CD14-positive monocyte (primary cell): ENCODE measurements around the gene SH2D2A. TPM values are rescaled to one million over a fixed set of nuclear protein-coding genes. Genes with fewer than 3 reads are reported as not detected.

Experiments
- DNase-seq, 3 donors: peaks; one replicate each; pipeline ENCODE4 v3.0.0-alpha.2; 2011 to 2022
- H2AFZ ChIP-seq: 2 replicates; pipeline ENCODE4 v1.6.0; 2012; ENCODE audit warnings: mild to moderate bottlenecking, low read depth, low read length, inconsistent platforms; ENCODE audit not compliant: insufficient read depth, poor library complexity, severe bottlenecking
- H3K27ac ChIP-seq, 2 donors: 1 replicate in 1 of 2; 2 replicates in 1 of 2; pipeline ENCODE4 v1.5.1; 2012 to 2013; ENCODE audit warnings: low read length in 2 of 2, control low read depth in 1 of 2, inconsistent platforms in 1 of 2, low read depth in 1 of 2, mild to moderate bottlenecking in 1 of 2
- H3K27me3 ChIP-seq, 2 donors: one replicate each; pipeline versions ENCODE4 v1.6.0 to v1.6.1; 2011 to 2013; ENCODE audit warnings: low read length in 2 of 2; ENCODE audit not compliant: control insufficient read depth in 2 of 2, insufficient read depth in 2 of 2
- H3K36me3 ChIP-seq, 2 donors: replicated peaks in 1 of 2; 1 replicate in 1 of 2; 2 replicates in 1 of 2; pipeline versions ENCODE4 v1.5.1 to v1.6.1; 2012 to 2013; ENCODE audit warnings: low read length in 2 of 2, control low read depth in 1 of 2, inconsistent platforms in 1 of 2, mild to moderate bottlenecking in 1 of 2; ENCODE audit not compliant: insufficient read depth in 2 of 2, control insufficient read depth in 1 of 2
- H3K4me1 ChIP-seq, 2 donors: 1 replicate in 1 of 2; 2 replicates in 1 of 2; pipeline versions ENCODE4 v1.5.1 to v1.6.1; 2012 to 2013; ENCODE audit warnings: low read length in 2 of 2, control low read depth in 1 of 2, inconsistent platforms in 1 of 2, mild to moderate bottlenecking in 1 of 2, moderate library complexity in 1 of 2; ENCODE audit not compliant: insufficient read depth in 2 of 2, control insufficient read depth in 1 of 2
- H3K4me2 ChIP-seq: replicated peaks from 2 replicates; pipeline ENCODE3; 2012; ENCODE audit warnings: low read length, moderate library complexity, mild to moderate bottlenecking; ENCODE audit not compliant: poor library complexity, severe bottlenecking; ENCODE audit errors: extremely low read depth
- H3K4me3 ChIP-seq, 3 experiments: fragments of 200-600 bp in 1 of 3; sonication (generic) in 1 of 3; replicated peaks in 1 of 3; 1 replicate in 2 of 3; 2 replicates in 1 of 3; pipeline ENCODE4 v1.5.1; 2011 to 2013; ENCODE audit warnings: low read length in 3 of 3, mild to moderate bottlenecking in 3 of 3, control low read depth in 2 of 3, low read depth in 2 of 3, inconsistent platforms in 1 of 3, moderate library complexity in 1 of 3
- H3K79me2 ChIP-seq: 2 replicates; pipeline ENCODE4 v1.6.0; 2012; ENCODE audit warnings: mild to moderate bottlenecking, control low read depth, inconsistent platforms, low read length, moderate library complexity; ENCODE audit not compliant: insufficient read depth
- H3K9ac ChIP-seq: 2 replicates; pipeline ENCODE4 v1.6.0; 2017; ENCODE audit warnings: low read length, mild to moderate bottlenecking; ENCODE audit not compliant: insufficient read depth, poor library complexity, severe bottlenecking
- H3K9me3 ChIP-seq, 2 donors: replicated peaks in 1 of 2; 1 replicate in 1 of 2; 2 replicates in 1 of 2; pipeline versions ENCODE4 v1.5.1 to v1.6.1; 2012 to 2013; ENCODE audit warnings: low read length in 2 of 2, control low read depth in 1 of 2; ENCODE audit not compliant: control insufficient read depth in 1 of 2, insufficient read depth in 1 of 2
- H4K20me1 ChIP-seq: 2 replicates; pipeline ENCODE4 v1.6.0; 2012; ENCODE audit warnings: mild to moderate bottlenecking, low read length, control low read depth, moderate library complexity; ENCODE audit not compliant: insufficient read depth
- H3K27ac Mint-ChIP-seq, 7 donors: one replicate each; pipeline ENCODE4 v1.8.0; 2020; ENCODE audit warnings: mild to moderate bottlenecking in 7 of 7, mixed read lengths in 7 of 7, moderate library complexity in 6 of 7, inconsistent platforms in 2 of 7
- H3K27me3 Mint-ChIP-seq, 3 donors: one replicate each; pipeline ENCODE4 v1.8.0; 2021 to 2022; ENCODE audit warnings: low read depth in 3 of 3, mild to moderate bottlenecking in 3 of 3, mixed read lengths in 3 of 3, moderate library complexity in 3 of 3, inconsistent platforms in 1 of 3
- H3K36me3 Mint-ChIP-seq, 2 donors: one replicate each; pipeline ENCODE4 v1.8.0; 2020; ENCODE audit warnings: mixed read lengths in 2 of 2, inconsistent platforms in 1 of 2, mild to moderate bottlenecking in 1 of 2
- H3K4me1 Mint-ChIP-seq: one replicate; pipeline ENCODE4 v1.8.0; 2020; ENCODE audit warnings: mild to moderate bottlenecking, mixed read lengths
- H3K4me3 Mint-ChIP-seq, 2 donors: one replicate each; pipeline ENCODE4 v1.8.0; 2020; ENCODE audit warnings: mild to moderate bottlenecking in 2 of 2, mixed read lengths in 2 of 2, moderate library complexity in 1 of 2
- H3K9me3 Mint-ChIP-seq, 7 donors: one replicate each; pipeline ENCODE4 v1.8.0; 2020 to 2022; ENCODE audit warnings: mixed read lengths in 7 of 7, mild to moderate bottlenecking in 6 of 7, moderate library complexity in 6 of 7, inconsistent platforms in 2 of 7
- WGBS: methylation state at CpG from one replicate; pipeline ENCODE4 v1.1.5; 2013; ENCODE audit warnings: missing lambda C conversion rate; ENCODE audit not compliant: insufficient coverage; 5-methylcytosine and 5-hydroxymethylcytosine counted together
- intact Hi-C, 2 donors: fragments of 100-400 bp; cut with micrococcal nuclease; formaldehyde crosslinking; loops; one replicate each; pipeline versions ENCODE4 v1.15.0 to v1.15.1; 2023
- polyA plus RNA-seq, 3 donors: library from polyadenylated mRNA; depleted of rRNA in 1 of 3; unstranded in 2 of 3; stranded (reverse) in 1 of 3; fragments of 300-500 nt in 2 of 3; fragments of >200 nt in 1 of 3; fragmentation: Illumina TruSeq in 2 of 3; gene quantifications; 1 replicate in 2 of 3; 2 replicates in 1 of 3; pipeline ENCODE4 v1.2.3, GENCODE V29; 2012 to 2021
- TF ChIP-seq, protein P1 (sequence below): fragments of 200-600 bp; IDR thresholded peaks from one replicate; pipeline ENCODE4 v1.8.0; 2022; ENCODE audit warnings: antibody characterized with exemption, mild to moderate bottlenecking

The SH2D2A gene
- polyA plus RNA-seq, 3 donors = 0.17 to 0.20 TPM; not detected in 1

DNA sequence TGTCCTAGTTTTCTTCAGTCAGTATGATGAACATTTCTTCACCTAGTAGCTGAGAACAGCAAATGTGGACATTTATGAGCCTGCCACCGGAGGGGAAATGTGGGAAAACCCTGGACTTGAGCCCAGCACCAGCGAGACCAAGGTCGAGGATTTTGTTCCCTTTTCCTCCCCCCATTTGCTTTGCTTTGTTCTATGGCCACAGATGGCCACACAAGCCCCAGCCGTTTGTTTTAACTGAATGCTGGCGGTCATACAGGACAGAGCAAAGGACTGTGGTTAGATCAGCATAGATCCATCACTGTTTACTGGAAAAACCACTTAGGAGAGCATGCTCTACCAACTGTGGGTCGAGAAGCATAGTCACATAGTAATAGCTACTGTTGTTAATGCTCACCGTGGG is 20.9 kb downstream of the SH2D2A start:
- Mint-ChIP-seq H3K9me3 (no peaks in the 10 kb centered on the region), H3K4me3 (no peak overlapping the region), H3K27ac (no peak overlapping the region), H3K4me1 (peaks cover 7% of the 10 kb centered on the region), H3K36me3 (peaks cover 90 to 95% of the 10 kb centered on the region in 2 donors), H3K27me3 (no peaks in the 10 kb centered on the region)
- H3K27me3 ChIP-seq = no peaks in the 10 kb centered on the region
- no peak overlapping the region for H3K4me3 ChIP-seq
- H3K9me3 ChIP-seq = no peaks in the 10 kb centered on the region
- no peak overlapping the region for H3K27ac ChIP-seq
- no peak overlapping the region for H2AFZ ChIP-seq
- 78% methylated on average over 4 of the region's 7 CpGs for WGBS
- H3K36me3 ChIP-seq = peaks cover 88 to 100% of the 10 kb centered on the region in 2 donors
- TF ChIP-seq, protein P1, sequence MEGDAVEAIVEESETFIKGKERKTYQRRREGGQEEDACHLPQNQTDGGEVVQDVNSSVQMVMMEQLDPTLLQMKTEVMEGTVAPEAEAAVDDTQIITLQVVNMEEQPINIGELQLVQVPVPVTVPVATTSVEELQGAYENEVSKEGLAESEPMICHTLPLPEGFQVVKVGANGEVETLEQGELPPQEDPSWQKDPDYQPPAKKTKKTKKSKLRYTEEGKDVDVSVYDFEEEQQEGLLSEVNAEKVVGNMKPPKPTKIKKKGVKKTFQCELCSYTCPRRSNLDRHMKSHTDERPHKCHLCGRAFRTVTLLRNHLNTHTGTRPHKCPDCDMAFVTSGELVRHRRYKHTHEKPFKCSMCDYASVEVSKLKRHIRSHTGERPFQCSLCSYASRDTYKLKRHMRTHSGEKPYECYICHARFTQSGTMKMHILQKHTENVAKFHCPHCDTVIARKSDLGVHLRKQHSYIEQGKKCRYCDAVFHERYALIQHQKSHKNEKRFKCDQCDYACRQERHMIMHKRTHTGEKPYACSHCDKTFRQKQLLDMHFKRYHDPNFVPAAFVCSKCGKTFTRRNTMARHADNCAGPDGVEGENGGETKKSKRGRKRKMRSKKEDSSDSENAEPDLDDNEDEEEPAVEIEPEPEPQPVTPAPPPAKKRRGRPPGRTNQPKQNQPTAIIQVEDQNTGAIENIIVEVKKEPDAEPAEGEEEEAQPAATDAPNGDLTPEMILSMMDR = no peak
- DNase-seq = no peak
- no peak overlapping the region for H3K9ac ChIP-seq
- H3K79me2 ChIP-seq = no peaks in the 10 kb centered on the region
- peaks cover 10% of the 10 kb centered on the region for H4K20me1 ChIP-seq
- H3K4me2 ChIP-seq = no peak overlapping the region
- peaks cover 3 to 4% of the 10 kb centered on the region in 2 donors for H3K4me1 ChIP-seq
- intact Hi-C loops = loop anchor here in 1 of 2 donors (10.0 kb wide), 1 partner anchor 59 kb away; the partner anchor contains the start of gene INSRR

DNA sequence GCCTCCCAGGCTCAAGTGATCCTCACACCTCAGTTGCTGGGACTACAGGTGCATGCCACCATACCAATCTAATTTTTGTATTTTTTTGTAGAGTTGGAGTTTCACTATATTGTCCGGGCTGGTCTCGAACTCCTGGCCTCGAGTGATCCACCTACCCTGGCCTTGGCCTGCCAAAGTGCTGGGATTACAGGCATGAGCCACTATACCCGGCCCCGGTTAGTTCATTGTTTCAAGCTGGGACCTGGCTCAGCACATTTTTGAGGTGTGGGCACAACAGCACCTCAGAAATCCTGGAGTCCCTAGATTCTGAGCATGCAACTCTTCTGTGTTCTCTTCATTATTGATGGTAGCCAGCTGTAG is 21.3 kb downstream of the SH2D2A start:
- peaks cover 3 to 4% of the 10 kb centered on the region in 2 donors for H3K4me1 ChIP-seq
- no peak overlapping the region for H3K27ac ChIP-seq
- no peaks in the 10 kb centered on the region for H3K27me3 ChIP-seq
- H3K9ac ChIP-seq = no peak overlapping the region
- intact Hi-C loops = loop anchor here in 1 of 2 donors (10.0 kb wide), 1 partner anchor 59 kb away; the partner anchor contains the start of gene INSRR
- Mint-ChIP-seq H3K36me3 (peaks cover 87 to 92% of the 10 kb centered on the region in 2 donors), H3K4me1 (peaks cover 7% of the 10 kb centered on the region), H3K4me3 (no peak overlapping the region), H3K27ac (no peak overlapping the region), H3K27me3 (no peaks in the 10 kb centered on the region), H3K9me3 (no peaks in the 10 kb centered on the region)
- H2AFZ ChIP-seq = no peak overlapping the region
- WGBS = 100% methylated on average over 4 of the region's 5 CpGs
- TF ChIP-seq, protein P1 = no peak
- no peaks in the 10 kb centered on the region for H3K79me2 ChIP-seq
- H3K36me3 ChIP-seq = peaks cover 83 to 100% of the 10 kb centered on the region in 2 donors
- H3K9me3 ChIP-seq = no peaks in the 10 kb centered on the region
- DNase-seq = no peak
- H3K4me2 ChIP-seq = no peak overlapping the region
- no peak overlapping the region for H3K4me3 ChIP-seq
- peaks cover 10% of the 10 kb centered on the region for H4K20me1 ChIP-seq
